SU-DHL-6 (cell line): ENCODE data around the gene ORAI3.

Experiments used
- H2AFZ ChIP-seq: fragments of 200-600 bp; sonication (generic); 2 replicates; pipeline ENCODE4 v1.6.1; 2014; ENCODE audit warnings: low read depth, mild to moderate bottlenecking, moderate library complexity, mixed read lengths, antibody characterized with exemption, low read length; ENCODE audit not compliant: severe bottlenecking
- H3F3A ChIP-seq: fragments of 200-600 bp; shearing (Covaris generic); 2 replicates; pipeline ENCODE4 v1.6.0; 2016; ENCODE audit warnings: antibody characterized with exemption, mild to moderate bottlenecking; ENCODE audit not compliant: insufficient read depth
- H3K27ac ChIP-seq: fragments of 200-600 bp; sonication (generic); 2 replicates; pipeline ENCODE4 v1.5.1; 2016; ENCODE audit warnings: low read depth, mild to moderate bottlenecking, low read length, moderate library complexity, mixed read lengths
- H3K27me3 ChIP-seq: fragments of 200-600 bp; sonication (generic), shearing (Covaris generic); 2 replicates; pipeline ENCODE4 v1.6.0; 2014; ENCODE audit warnings: mild to moderate bottlenecking, low read length
- H3K36me3 ChIP-seq: fragments of 200-600 bp; sonication (generic); 2 replicates; pipeline ENCODE4 v1.6.1; 2014; ENCODE audit warnings: mild to moderate bottlenecking, low read length, mixed read lengths
- H3K4me2 ChIP-seq: fragments of 300-600, 200-600 bp; shearing (Covaris generic), sonication (generic); 2 replicates; pipeline ENCODE4 v1.6.0; 2014; ENCODE audit warnings: low read length, low read depth, mild to moderate bottlenecking; ENCODE audit not compliant: poor library complexity, severe bottlenecking
- H3K4me3 ChIP-seq: fragments of 200-600 bp; sonication (generic); 2 replicates; pipeline ENCODE4 v1.5.1; 2014; ENCODE audit warnings: antibody characterized with exemption, low read length, mild to moderate bottlenecking, mixed read lengths; ENCODE audit not compliant: insufficient read depth, poor library complexity, severe bottlenecking
- H3K79me2 ChIP-seq: fragments of 200-600 bp; sonication (generic); 2 replicates; pipeline ENCODE4 v1.6.1; 2014; ENCODE audit warnings: mild to moderate bottlenecking, low read length, moderate library complexity; ENCODE audit not compliant: insufficient read depth
- H3K9ac ChIP-seq: fragments of 200-600 bp; sonication (generic); 2 replicates; pipeline ENCODE4 v1.7.0; 2014; ENCODE audit warnings: mild to moderate bottlenecking, low read length
- H3K9me2 ChIP-seq: fragments of 200-600 bp; sonication (generic); replicated peaks from 2 replicates; pipeline ENCODE4 v1.6.1; 2014; ENCODE audit warnings: low read length; ENCODE audit not compliant: insufficient read depth
- H3K9me3 ChIP-seq: fragments of 200-600 bp; sonication (generic); 2 replicates; pipeline ENCODE4 v1.6.1; 2014; ENCODE audit warnings: low read length, mixed read lengths; ENCODE audit not compliant: insufficient read depth
- H4K20me1 ChIP-seq: fragments of 200-600 bp; sonication (generic); 2 replicates; pipeline ENCODE4 v1.6.1; 2014; ENCODE audit warnings: low read depth, mild to moderate bottlenecking, antibody characterized with exemption, low read length, moderate library complexity, mixed read lengths
- CTCF ChIP-seq: fragments of 200-600 bp; sonication (generic); IDR thresholded peaks from one replicate; pipeline ENCODE4 v1.5.1; 2017; ENCODE audit warnings: antibody characterized with exemption, mild to moderate bottlenecking, low read length, moderate library complexity; ENCODE audit not compliant: insufficient read depth, poor library complexity, severe bottlenecking
- EZH2phosphoT487 ChIP-seq: fragments of 200-600 bp; sonication (generic), shearing (Covaris generic); conservative IDR thresholded peaks from 2 replicates; pipeline ENCODE4 v1.6.1; 2018; ENCODE audit warnings: mild to moderate bottlenecking, antibody characterized with exemption, low read length, moderate library complexity, mixed read lengths

ORAI3 gene

GRCh38 chr16:30941600-30942425 is 7.1 kb upstream of the ORAI3 start:
- H3K9me2 ChIP-seq: no peaks in the 10 kb centered on the region
- H3K9me3 ChIP-seq: no peaks in the 10 kb centered on the region
- no peak overlapping the region for H3K4me3 ChIP-seq
- H3K27ac ChIP-seq: 0 out of 2 replicates have a peak overlapping the region, but pooled peaks have one; percentile 2
- peak; percentile 90 for TF ChIP-seq CTCF
- TF ChIP-seq EZH2phosphoT487: no peak
- no peaks in the 10 kb centered on the region for H3K27me3 ChIP-seq
- peaks cover 5% of the 10 kb centered on the region; the same call in 1 of the 2 replicates for H3F3A ChIP-seq
- H4K20me1 ChIP-seq: no peaks in the 10 kb centered on the region
- H2AFZ ChIP-seq: peak overlapping the region; percentile 30
- peak overlapping the region; percentile 23; the same call in 1 of the 2 replicates for H3K9ac ChIP-seq
- 0 out of 2 replicates have a peak, but pooled peaks cover 3% of the 10 kb centered on the region for H3K36me3 ChIP-seq
- no peaks in the 10 kb centered on the region for H3K79me2 ChIP-seq
- peak overlapping the region; percentile 30 for H3K4me2 ChIP-seq

- Histone ChIP-seq H3K9ac (peak overlapping the region; percentile 23; the same call in 1 of the 2 replicates), H4K20me1 (no peaks in the 10 kb centered on the region), H3K4me2 (peak overlapping the region; percentile 30), H3K9me3 (no peaks in the 10 kb centered on the region), H3K27ac (0 out of 2 replicates have a peak overlapping the region, but pooled peaks have one; percentile 2), H3K4me3 (no peak overlapping the region), H3F3A (peaks cover 5% of the 10 kb centered on the region; the same call in 1 of the 2 replicates), H3K79me2 (no peaks in the 10 kb centered on the region), H3K36me3 (0 out of 2 replicates have a peak, but pooled peaks cover 3% of the 10 kb centered on the region), H3K9me2 (no peaks in the 10 kb centered on the region), H2AFZ (peak overlapping the region; percentile 30), H3K27me3 (no peaks in the 10 kb centered on the region)
- TF ChIP-seq CTCF: no peak
- no peak for TF ChIP-seq EZH2phosphoT487
Measured at GRCh38 chr16:30942426-30942806, 6.5 kb upstream of the ORAI3 start.

- H3K36me3 ChIP-seq: 0 out of 2 replicates have a peak, but pooled peaks cover 3% of the 10 kb centered on the region
- no peak for TF ChIP-seq EZH2phosphoT487
- no peak for TF ChIP-seq CTCF
Measured at GRCh38 chr16:30944352-30944751, 4.5 kb upstream of the ORAI3 start.

More at GRCh38 chr16:30944352-30944751, 4.5 kb upstream of the ORAI3 start:
- H3K79me2 ChIP-seq: no peaks in the 10 kb centered on the region
- no peak overlapping the region for H3K4me2 ChIP-seq
- no peaks in the 10 kb centered on the region for H3K9me2 ChIP-seq
- peaks cover 5% of the 10 kb centered on the region; the same call in 1 of the 2 replicates for H3F3A ChIP-seq
- no peaks in the 10 kb centered on the region for H3K9me3 ChIP-seq
- H4K20me1 ChIP-seq: no peaks in the 10 kb centered on the region
- no peak overlapping the region for H3K27ac ChIP-seq
- H2AFZ ChIP-seq: no peak overlapping the region
- no peak overlapping the region for H3K4me3 ChIP-seq
- no peak overlapping the region for H3K9ac ChIP-seq
- no peaks in the 10 kb centered on the region for H3K27me3 ChIP-seq
